Lung (tissue), 12 donors: Measurements from ENCODE around the gene LIMA1. TPM values are rescaled to one million over a fixed set of nuclear protein-coding genes. Genes with fewer than 3 reads are reported as not detected.
"Not testable (repeated sequence)": the region's sequence is repeated elsewhere in the genome, so short reads cannot be mapped to it uniquely, and the experiment has no call there.

ENCODE experiments used
- ATAC-seq: fragments of 200-7000 bp; cut with Tn5 transposase; one replicate; pipeline ENCODE4 v1.9.1; 2020; ENCODE audit warnings: moderate number of reproducible peaks; ENCODE audit not compliant: insufficient read depth, low FRiP score
- DNase-seq, 3 donors: peaks; one replicate each; pipeline ENCODE4 v3.0.0-alpha.2; 2013 to 2017
- H3K27ac ChIP-seq, 2 donors: one replicate each; pipeline ENCODE4 v1.5.1; 2013; ENCODE audit warnings: mild to moderate bottlenecking in 2 of 2, moderate library complexity in 2 of 2, control low read depth in 1 of 2, inconsistent platforms in 1 of 2, low read depth in 1 of 2, low read length in 1 of 2
- H3K27me3 ChIP-seq, 3 donors: one replicate each; pipeline ENCODE4 v1.5.1; 2013; ENCODE audit warnings: low read length in 2 of 3; ENCODE audit not compliant: control insufficient read depth in 3 of 3, insufficient read depth in 3 of 3
- H3K36me3 ChIP-seq, 4 donors: one replicate each; pipeline ENCODE4 v1.5.1; 2013; ENCODE audit warnings: low read length in 4 of 4, mild to moderate bottlenecking in 1 of 4, moderate library complexity in 1 of 4; ENCODE audit not compliant: control insufficient read depth in 4 of 4, insufficient read depth in 4 of 4
- H3K4me1 ChIP-seq, 5 donors: one replicate each; pipeline ENCODE4 v1.5.1; 2013; ENCODE audit warnings: low read length in 5 of 5, mild to moderate bottlenecking in 2 of 5, moderate library complexity in 1 of 5; ENCODE audit not compliant: control insufficient read depth in 5 of 5, insufficient read depth in 5 of 5
- H3K4me3 ChIP-seq: one replicate; pipeline ENCODE4 v1.5.1; 2013; ENCODE audit warnings: mild to moderate bottlenecking, control low read depth, moderate library complexity
- H3K9ac ChIP-seq, 2 donors: one replicate each; pipeline ENCODE4 v1.5.1; 2013; ENCODE audit warnings: low read length in 2 of 2, control low read depth in 1 of 2; ENCODE audit not compliant: insufficient read depth in 1 of 2
- H3K9me3 ChIP-seq, 4 donors: one replicate each; pipeline ENCODE4 v1.5.1; 2013; ENCODE audit warnings: low read length in 3 of 4, mild to moderate bottlenecking in 1 of 4, moderate library complexity in 1 of 4; ENCODE audit not compliant: control insufficient read depth in 4 of 4, insufficient read depth in 3 of 4
- CTCF ChIP-seq: IDR thresholded peaks from 2 replicates; pipeline ENCODE4 v1.5.1; 2012; ENCODE audit warnings: mild to moderate bottlenecking; ENCODE audit errors: control extremely low read depth, extremely low read depth
- WGBS, 2 donors: extraction: QIAGEN DNeasy Blood & Tissue Kit; methylation state at CpG; one replicate each; pipeline ENCODE4 v1.1.7; 2013; 5-methylcytosine and 5-hydroxymethylcytosine counted together
- polyA plus RNA-seq, 2 donors: library from polyadenylated mRNA; stranded (reverse); fragments of 200-250 nt; gene quantifications; one replicate each; pipeline ENCODE4 v1.2.1, GENCODE V29; 2013
- total RNA-seq, 2 donors: library from RNA; depleted of rRNA in 1 of 2; stranded (reverse); fragments of >200 nt in 1 of 2; gene quantifications; one replicate each; pipeline ENCODE4 v1.2.1, GENCODE V29; 2014 to 2021
- donor health status: control.
- donor health status: control.
- donor health status: Bipolar disorder and iron deficiency.
- donor health status: healthy.
- donor health status: DM: yes; HTN: yes; CAD: no.

The LIMA1 gene
- total and polyA plus RNA-seq, 4 donors: 25.0 to 69.7 (median 45.7) TPM

DNA sequence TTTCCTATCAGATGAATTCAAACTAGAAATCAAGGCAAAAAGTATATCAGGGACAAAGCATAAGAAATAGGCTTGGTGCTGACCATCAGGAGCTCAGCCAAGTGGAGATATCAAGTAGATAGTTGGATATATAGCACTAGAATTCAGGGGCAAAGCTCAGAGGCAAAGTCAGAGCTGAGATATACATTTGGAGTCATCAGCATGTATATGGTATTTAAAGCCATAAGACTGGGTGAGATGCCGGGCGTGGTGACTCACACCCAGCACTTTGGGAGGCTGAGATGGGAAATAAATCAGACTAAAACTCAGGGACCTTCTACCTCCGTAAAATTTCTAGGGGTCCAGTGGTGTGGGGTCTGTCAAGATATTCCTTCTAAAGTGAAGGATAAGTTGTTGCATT, 38.9 kb upstream of the LIMA1 start:
- no peak for TF ChIP-seq CTCF
- H3K36me3 ChIP-seq: no peaks in the 10 kb centered on the region
- no peak overlapping the region for H3K27ac ChIP-seq
- WGBS, 2 donors: 96% methylated on average over 3 of the region's 3 CpGs
- H3K27me3 ChIP-seq: no peaks in the 10 kb centered on the region
- peaks cover 0 to 2% (median 0%) of the 10 kb centered on the region in 5 donors for H3K4me1 ChIP-seq
- no peak overlapping the region for H3K4me3 ChIP-seq
- ATAC-seq (no peak), DNase-seq (no peak)
- H3K9ac ChIP-seq: no peak overlapping the region
- no peaks in the 10 kb centered on the region for H3K9me3 ChIP-seq

DNA sequence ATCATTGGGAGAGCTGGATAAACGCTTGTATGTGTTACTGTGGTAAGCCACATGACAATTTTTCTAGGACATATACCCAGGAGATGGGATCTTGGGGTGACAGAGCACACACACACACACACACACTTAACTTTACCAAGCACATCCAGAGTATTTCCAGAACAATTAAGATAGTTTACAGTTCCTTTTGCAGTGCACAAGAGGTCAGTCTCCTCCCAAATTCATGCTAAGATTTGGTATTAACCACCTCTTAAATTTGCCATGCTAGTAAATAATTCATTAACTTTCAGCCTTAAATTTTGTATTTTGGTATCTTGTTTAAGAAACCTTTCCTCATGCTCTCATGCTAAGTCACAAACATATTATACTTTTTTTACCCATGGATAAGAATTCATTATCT, 33.9 kb upstream of the LIMA1 start:
- DNase-seq: no peak
- TF ChIP-seq CTCF: no peak
- Histone ChIP-seq H3K36me3 (no peaks in the 10 kb centered on the region), H3K9ac (no peak overlapping the region), H3K27me3 (no peaks in the 10 kb centered on the region), H3K9me3 (no peaks in the 10 kb centered on the region), H3K27ac (no peak overlapping the region), H3K4me3 (no peak overlapping the region), H3K4me1 (peaks cover 0 to 3% (median 0%) of the 10 kb centered on the region in 5 donors)
- WGBS, 2 donors: 63 to 87% methylated on average over 1 of the region's 1 CpG
- no peak for ATAC-seq

GRCh38 chr12:50315803-50316202, 32.5 kb upstream of the LIMA1 start:
- Histone ChIP-seq H3K27me3 (no peaks in the 10 kb centered on the region), H3K9me3 (no peaks in the 10 kb centered on the region), H3K4me3 (no peak overlapping the region), H3K4me1 (peaks cover 0 to 3% (median 0%) of the 10 kb centered on the region in 5 donors), H3K9ac (no peak overlapping the region), H3K27ac (no peak overlapping the region), H3K36me3 (no peaks in the 10 kb centered on the region)
- no peak for DNase-seq
- no peak for TF ChIP-seq CTCF
- 88 to 97% methylated on average over 9 of the region's 9 CpGs for WGBS, 2 donors
- ATAC-seq: no peak

- Histone ChIP-seq H3K27ac (no peak overlapping the region), H3K9ac (no peak overlapping the region), H3K27me3 (no peaks in the 10 kb centered on the region), H3K4me1 (peaks cover 0 to 3% (median 0%) of the 10 kb centered on the region in 5 donors), H3K36me3 (no peaks in the 10 kb centered on the region), H3K4me3 (no peak overlapping the region), H3K9me3 (no peaks in the 10 kb centered on the region)
- WGBS, 2 donors: 64 to 71% methylated on average over 7 of the region's 7 CpGs
- TF ChIP-seq CTCF: peak; percentile 26
- no peak for ATAC-seq
- DNase-seq: peak; percentile 14 to 85 (median 79)
Measured at GRCh38 chr12:50314636-50315312, 31.5 kb upstream of the LIMA1 start.

- not testable (repeated sequence) for H3K9ac ChIP-seq, H3K36me3 ChIP-seq, DNase-seq, H3K9me3 ChIP-seq, H3K4me3 ChIP-seq, H3K27me3 ChIP-seq, H3K4me1 ChIP-seq, ATAC-seq, H3K27ac ChIP-seq
- WGBS, 2 donors: 97 to 98% methylated on average over 8 of the region's 8 CpGs
Measured at GRCh38 chr12:50313971-50314370, 30.7 kb upstream of the LIMA1 start.
